Transverse colon (tissue), 4 donors: Measurements from ENCODE around the gene WDR17. TPM values are rescaled to one million over a fixed set of nuclear protein-coding genes. Genes with fewer than 3 reads are reported as not detected.

Experiments used
- DNase-seq: peaks from one replicate; pipeline ENCODE4 v3.0.0-alpha.2; 2019
- H3K27ac ChIP-seq, 4 donors: fragments of 200-600 bp; sonication (generic); 2 replicates each; pipeline ENCODE4 v1.5.1; 2016 to 2018; ENCODE audit warnings: inconsistent platforms in 4 of 4
- H3K27me3 ChIP-seq: fragments of 200-600 bp; sonication (generic); 2 replicates; pipeline ENCODE4 v1.5.1; 2017; ENCODE audit warnings: inconsistent platforms
- H3K36me3 ChIP-seq, 4 donors: fragments of 200-600 bp; sonication (generic); 2 replicates each; pipeline ENCODE4 v1.5.1; 2017 to 2019; ENCODE audit warnings: inconsistent platforms in 4 of 4
- H3K4me1 ChIP-seq, 4 donors: fragments of 200-600 bp; sonication (generic); 2 replicates each; pipeline ENCODE4 v1.5.1; 2017 to 2020; ENCODE audit warnings: inconsistent platforms in 4 of 4
- H3K4me3 ChIP-seq, 4 donors: fragments of 200-600 bp; sonication (generic); 1 replicate in 1 of 4; 2 replicates in 3 of 4; pipeline versions ENCODE4 v1.5.1 to v1.6.1; 2017 to 2019; ENCODE audit warnings: inconsistent platforms in 4 of 4
- H3K9me3 ChIP-seq, 2 donors: fragments of 200-600 bp; sonication (generic); 2 replicates each; pipeline ENCODE4 v1.5.1; 2017 to 2019; ENCODE audit warnings: inconsistent platforms in 2 of 2
- EP300 ChIP-seq: sonication (generic); formaldehyde crosslinking; IDR thresholded peaks from one replicate; pipeline ENCODE4 v1.6.1; 2017; ENCODE audit warnings: antibody characterized with exemption, low read depth
- POLR2A ChIP-seq: fragments of 450-650 bp; IDR thresholded peaks from one replicate; pipeline ENCODE4 v1.6.1; 2016; ENCODE audit warnings: antibody characterized with exemption, mild to moderate bottlenecking, moderate library complexity
- POLR2AphosphoS5 ChIP-seq, 3 donors: sonication (generic); formaldehyde crosslinking; IDR thresholded peaks; one replicate each; pipeline ENCODE4 v1.6.1; 2016; ENCODE audit warnings: antibody characterized with exemption in 3 of 3
- WGBS, 2 donors: methylation state at CpG; one replicate each; pipeline ENCODE4 v1.1.5; 2018; ENCODE audit warnings: low coverage in 1 of 2; 5-methylcytosine and 5-hydroxymethylcytosine counted together
- in situ Hi-C, 4 donors: fragments of 200-750 bp; cut with MboI; loops; one replicate each; pipeline versions ENCODE4 v1.15.0 to v1.15.1; 2017; ENCODE audit warnings: low sequenced_read_pairs in 3 of 4, low pct_ligation_motif_present in 1 of 4, low pct_unique_long_range_greater_than_20kb in 1 of 4
- intact Hi-C: fragments of 100-400 bp; cut with DNase I; formaldehyde crosslinking; loops from one replicate; pipeline ENCODE4 v1.15.1; 2023; ENCODE audit warnings: low total_unique reads
- total RNA-seq, 4 donors: library from RNA; depleted of rRNA; stranded (reverse); fragments of >200 nt; gene quantifications; one replicate each; pipeline ENCODE4 v1.1.0, GENCODE V29; 2016
- TF ChIP-seq, protein P1 (sequence below), 5 experiments: fragments of 200-600 bp in 3 of 5; fragments of 450-650 bp in 2 of 5; sonication (generic) in 3 of 5; IDR thresholded peaks; 1 replicate in 2 of 5; 2 replicates in 3 of 5; pipeline ENCODE4 v1.5.1; 2016 to 2017; ENCODE audit warnings: antibody characterized with exemption in 5 of 5, inconsistent platforms in 3 of 5, mild to moderate bottlenecking in 2 of 5, moderate library complexity in 1 of 5

The WDR17 gene
- total RNA-seq, 4 donors from 2014 or later, result 0.96 to 7.6 (median 1.4) TPM; not detected in 1

- peak overlapping the region in 3 of 4 donors; percentile 19 to 31 (median 21) for H3K27ac ChIP-seq
- DNase-seq, result no peak
- intact Hi-C loops, result no loop called here
These were observed 124.5 kb downstream of the WDR17 start for GRCh38 chr4:176189891-176190795.

DNA sequence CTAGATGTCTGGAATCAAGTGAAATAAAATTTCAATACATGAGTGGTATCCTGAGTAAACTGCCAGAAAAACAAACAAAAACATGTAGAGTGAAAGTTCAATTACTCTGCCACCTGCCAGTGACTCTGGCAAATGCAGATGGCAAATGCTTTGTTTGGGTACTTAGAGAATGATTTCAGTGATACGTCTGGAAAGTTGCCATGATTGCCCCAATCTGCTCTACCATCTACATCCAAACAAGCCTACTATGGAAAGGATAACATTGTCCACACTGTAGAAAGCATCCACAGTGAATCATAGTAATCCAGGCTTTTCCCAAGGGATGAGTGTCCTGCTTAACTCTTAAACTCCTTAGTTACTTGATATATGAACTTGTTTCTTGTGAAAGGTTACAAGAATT is 126.3 kb downstream of the WDR17 start:
- intact Hi-C loops (no loop called here), in situ Hi-C loops (loop anchor here in 1 of 4 donors (10.0 kb wide), 1 partner anchor 123 kb away; the partner anchor contains the start of gene SPCS3)
- Histone ChIP-seq H3K4me3 (no peak overlapping the region), H3K27ac (peak overlapping the region in 1 of 4 donors; percentile 12), H3K4me1 (peaks cover 0 to 14% (median 0%) of the 10 kb centered on the region in 4 donors), H3K36me3 (no peaks in the 10 kb centered on the region), H3K27me3 (peaks cover 5% of the 10 kb centered on the region), H3K9me3 (no peaks in the 10 kb centered on the region)
- TF ChIP-seq, protein P1, sequence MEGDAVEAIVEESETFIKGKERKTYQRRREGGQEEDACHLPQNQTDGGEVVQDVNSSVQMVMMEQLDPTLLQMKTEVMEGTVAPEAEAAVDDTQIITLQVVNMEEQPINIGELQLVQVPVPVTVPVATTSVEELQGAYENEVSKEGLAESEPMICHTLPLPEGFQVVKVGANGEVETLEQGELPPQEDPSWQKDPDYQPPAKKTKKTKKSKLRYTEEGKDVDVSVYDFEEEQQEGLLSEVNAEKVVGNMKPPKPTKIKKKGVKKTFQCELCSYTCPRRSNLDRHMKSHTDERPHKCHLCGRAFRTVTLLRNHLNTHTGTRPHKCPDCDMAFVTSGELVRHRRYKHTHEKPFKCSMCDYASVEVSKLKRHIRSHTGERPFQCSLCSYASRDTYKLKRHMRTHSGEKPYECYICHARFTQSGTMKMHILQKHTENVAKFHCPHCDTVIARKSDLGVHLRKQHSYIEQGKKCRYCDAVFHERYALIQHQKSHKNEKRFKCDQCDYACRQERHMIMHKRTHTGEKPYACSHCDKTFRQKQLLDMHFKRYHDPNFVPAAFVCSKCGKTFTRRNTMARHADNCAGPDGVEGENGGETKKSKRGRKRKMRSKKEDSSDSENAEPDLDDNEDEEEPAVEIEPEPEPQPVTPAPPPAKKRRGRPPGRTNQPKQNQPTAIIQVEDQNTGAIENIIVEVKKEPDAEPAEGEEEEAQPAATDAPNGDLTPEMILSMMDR (IDR thresholded peaks at IDR 0.05), result no peak
- TF ChIP-seq EP300, result no peak
- TF ChIP-seq POLR2A, result no peak
- TF ChIP-seq POLR2AphosphoS5 (IDR thresholded peaks at IDR 0.05), result no peak
- 11% methylated on average over 1 of the region's 1 CpG; no CpG with 5 or more reads in 1 of the 2 donors for WGBS, 2 donors
- no peak for DNase-seq

More at GRCh38 chr4:176189891-176190795, 124.5 kb downstream of the WDR17 start:
- no peak for TF ChIP-seq EP300
- TF ChIP-seq POLR2AphosphoS5 (IDR thresholded peaks at IDR 0.05), result no peak
- no peak for TF ChIP-seq POLR2A
- TF ChIP-seq, protein P1 (IDR thresholded peaks at IDR 0.05), result no peak
- H3K4me1 ChIP-seq, result peaks cover 0 to 9% (median 0%) of the 10 kb centered on the region in 4 donors
- no peak overlapping the region for H3K4me3 ChIP-seq
- 65 to 67% methylated on average over 11 of the region's 11 CpGs for WGBS, 2 donors
- no peaks in the 10 kb centered on the region for H3K9me3 ChIP-seq
- no peaks in the 10 kb centered on the region for H3K36me3 ChIP-seq
- H3K27me3 ChIP-seq, result peaks cover 5% of the 10 kb centered on the region
- in situ Hi-C loops, result loop anchor here in 1 of 4 donors (10.0 kb wide), 1 partner anchor 125 kb away; the partner anchor contains the start of gene SPCS3

- 35 to 41% methylated on average over 4 of the region's 4 CpGs for WGBS, 2 donors
- DNase-seq, result no peak
- Histone ChIP-seq H3K27me3 (peaks cover 5% of the 10 kb centered on the region), H3K27ac (no peak overlapping the region), H3K36me3 (no peaks in the 10 kb centered on the region), H3K4me3 (no peak overlapping the region), H3K4me1 (peaks cover 0 to 18% (median 0%) of the 10 kb centered on the region in 4 donors), H3K9me3 (no peaks in the 10 kb centered on the region)
- TF ChIP-seq EP300 (no peak), POLR2AphosphoS5 (IDR thresholded peaks at IDR 0.05) (no peak)
- TF ChIP-seq, protein P1 (IDR thresholded peaks at IDR 0.05), result no peak
- intact Hi-C loops, result no loop called here
- in situ Hi-C loops, result loop anchor here in 1 of 4 donors (10.0 kb wide), 1 partner anchor 122 kb away; the partner anchor contains the start of gene SPCS3
These were observed 127.5 kb downstream of the WDR17 start for GRCh38 chr4:176193126-176193525.

DNA sequence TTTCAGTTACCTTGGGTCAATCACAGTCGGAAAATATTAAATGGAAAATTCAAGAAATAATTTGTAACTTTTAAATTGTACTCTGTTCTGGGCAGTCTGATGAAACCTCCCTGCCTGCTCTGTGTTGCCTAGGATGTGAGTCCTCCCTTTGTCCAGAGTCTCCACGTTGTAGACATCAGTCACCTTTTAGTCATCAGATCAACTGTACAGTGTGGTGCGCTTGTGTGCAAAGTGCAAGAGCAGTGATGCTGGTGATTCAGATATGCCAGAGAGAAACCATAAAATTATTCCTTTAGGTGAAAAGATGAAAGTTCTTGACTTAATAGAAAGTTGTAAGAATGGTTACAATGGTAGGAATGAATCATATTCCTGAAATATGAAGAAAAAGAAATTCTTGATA is 128.3 kb downstream of the WDR17 start:
- no peaks in the 10 kb centered on the region for H3K9me3 ChIP-seq
- in situ Hi-C loops, result loop anchor here in 1 of 4 donors (10.0 kb wide), 1 partner anchor 121 kb away; the partner anchor contains the start of gene SPCS3
- peak overlapping the region in 1 of 4 donors; percentile 18 for H3K27ac ChIP-seq
- TF ChIP-seq POLR2A, result no peak
- no peak for TF ChIP-seq EP300
- TF ChIP-seq POLR2AphosphoS5 (IDR thresholded peaks at IDR 0.05), result no peak
- TF ChIP-seq, protein P1 (IDR thresholded peaks at IDR 0.05), result no peak
- intact Hi-C loops, result no loop called here
- 58 to 79% methylated on average over 3 of the region's 3 CpGs for WGBS, 2 donors
- no peak overlapping the region for H3K4me3 ChIP-seq
- peaks cover 0 to 20% (median 0%) of the 10 kb centered on the region in 4 donors for H3K4me1 ChIP-seq
- H3K27me3 ChIP-seq, result peaks cover 5% of the 10 kb centered on the region
- H3K36me3 ChIP-seq, result no peaks in the 10 kb centered on the region
- DNase-seq, result no peak
